H1 (cell line): Measurements from ENCODE around the gene JAKMIP2. TPM values are rescaled to one million over a fixed set of nuclear protein-coding genes. Genes with fewer than 3 reads are reported as not detected.

Source experiments
- CTCF ChIA-PET: fragments of 300-600 bp; sonication (Branson Sonifier 250); formaldehyde crosslinking; loops from one replicate; lab custom pipeline; 2021; ENCODE audit not compliant: partially characterized antibody; lab: Charles Lee
- POLR2A ChIA-PET: fragments of 300-600 bp; sonication (Branson Sonifier 250); formaldehyde crosslinking; loops from one replicate; lab custom pipeline; 2021; ENCODE audit warnings: inconsistent platforms; ENCODE audit not compliant: partially characterized antibody; lab: Charles Lee
- DNase-seq, 2 experiments: peaks; one replicate each; pipeline versions ENCODE4 v3.0.0 to v3.0.0-alpha.2; 2010 to 2022; ENCODE audit warnings: low spot score in 2 of 2, low read depth in 1 of 2, mixed read lengths in 1 of 2
- FAIRE-seq: peaks from 2 replicates; lab custom pipeline; 2011; peaks lifted over from hg19 to GRCh38; lab: Jason Lieb, UNC
- H2AFZ ChIP-seq: 2 replicates; pipeline ENCODE4 v1.8.1; 2012; ENCODE audit warnings: low read length, inconsistent platforms
- H2AK5ac ChIP-seq: 2 replicates; pipeline ENCODE4 v1.6.1; 2013; ENCODE audit warnings: low read depth, low read length
- H2BK120ac ChIP-seq: replicated peaks from 2 replicates; pipeline ENCODE3; 2013; ENCODE audit warnings: low read depth, low read length, inconsistent platforms
- H2BK12ac ChIP-seq: 2 replicates; pipeline ENCODE4 v1.6.1; 2013; ENCODE audit warnings: low read depth, low read length
- H2BK15ac ChIP-seq: 2 replicates; pipeline ENCODE4 v1.6.1; 2013; ENCODE audit warnings: low read length
- H2BK20ac ChIP-seq: 2 replicates; pipeline ENCODE4 v1.6.1; 2013; ENCODE audit warnings: low read length
- H2BK5ac ChIP-seq: 2 replicates; pipeline ENCODE4 v1.6.1; 2013; ENCODE audit warnings: low read depth, low read length
- H3K14ac ChIP-seq: 2 replicates; pipeline ENCODE4 v1.6.1; 2013; ENCODE audit warnings: inconsistent platforms; ENCODE audit not compliant: insufficient read length
- H3K18ac ChIP-seq: 2 replicates; pipeline ENCODE4 v1.6.1; 2013; ENCODE audit warnings: low read length; ENCODE audit errors: extremely low read depth
- H3K23ac ChIP-seq: 2 replicates; pipeline ENCODE4 v1.6.1; 2013; ENCODE audit warnings: inconsistent platforms; ENCODE audit not compliant: insufficient read length
- H3K23me2 ChIP-seq: 2 replicates; pipeline ENCODE4 v1.6.1; 2013; ENCODE audit warnings: low read depth, low read length
- H3K27ac ChIP-seq: 2 replicates; pipeline ENCODE4 v1.6.1; 2011; ENCODE audit warnings: low read depth, low read length, inconsistent platforms
- H3K27me3 ChIP-seq, 4 experiments: replicated peaks in 1 of 4; 1 replicate in 1 of 4; 2 replicates in 3 of 4; pipeline versions ENCODE4 v1.6.1 to v1.8.1; 2011 to 2013; ENCODE audit warnings: low read length in 3 of 4, mild to moderate bottlenecking in 3 of 4, inconsistent platforms in 2 of 4, mixed read lengths in 2 of 4, moderate library complexity in 1 of 4; ENCODE audit not compliant: control insufficient read depth in 3 of 4, insufficient read depth in 3 of 4; ENCODE audit errors: extremely low read depth in 1 of 4
- H3K36me3 ChIP-seq, 4 experiments: 2 replicates each; pipeline versions ENCODE4 v1.6.1 to v1.8.1; 2011 to 2013; ENCODE audit warnings: mild to moderate bottlenecking in 4 of 4, low read length in 3 of 4, moderate library complexity in 2 of 4, control low read depth in 1 of 4, inconsistent platforms in 1 of 4; ENCODE audit not compliant: insufficient read depth in 4 of 4, control insufficient read depth in 2 of 4
- H3K4ac ChIP-seq: replicated peaks from 2 replicates; pipeline ENCODE3; 2013; ENCODE audit warnings: low read length, low read depth, mixed read lengths, inconsistent platforms; ENCODE audit not compliant: insufficient read length
- H3K4me1 ChIP-seq, 4 experiments: replicated peaks in 1 of 4; 1 replicate in 1 of 4; 2 replicates in 3 of 4; pipeline versions ENCODE4 v1.6.1 to v1.8.1; 2011 to 2013; ENCODE audit warnings: low read length in 3 of 4, inconsistent platforms in 2 of 4, mixed read lengths in 1 of 4; ENCODE audit not compliant: insufficient read depth in 4 of 4, control insufficient read depth in 3 of 4
- H3K4me2 ChIP-seq, 2 experiments: 2 replicates each; pipeline versions ENCODE4 v1.6.1 to v1.8.1; 2011 to 2013; ENCODE audit warnings: low read depth in 2 of 2, low read length in 2 of 2, control low read depth in 1 of 2, inconsistent platforms in 1 of 2, mild to moderate bottlenecking in 1 of 2; ENCODE audit not compliant: insufficient read depth in 1 of 2
- H3K4me3 ChIP-seq, 4 experiments: fragments of 200-600, 300-600 bp in 1 of 4; sonication (generic), shearing (Covaris generic), sonication (Bioruptor Twin) in 1 of 4; 2 replicates each; pipeline versions ENCODE4 v1.5.1 to v1.8.1; 2011 to 2016; ENCODE audit warnings: low read length in 4 of 4, low read depth in 3 of 4, control low read depth in 2 of 4, inconsistent platforms in 2 of 4, mild to moderate bottlenecking in 2 of 4, mixed read lengths in 1 of 4, moderate library complexity in 1 of 4; ENCODE audit not compliant: insufficient read depth in 2 of 4; ENCODE audit errors: extremely low read depth in 1 of 4
- H3K56ac ChIP-seq: replicated peaks from 2 replicates; pipeline ENCODE3; 2013; ENCODE audit warnings: low read depth, mild to moderate bottlenecking, mixed read lengths, low read length, inconsistent platforms; ENCODE audit not compliant: insufficient read length
- H3K79me1 ChIP-seq: 2 replicates; pipeline ENCODE4 v1.6.1; 2013; ENCODE audit warnings: low read depth, low read length, control low read depth
- H3K79me2 ChIP-seq, 2 experiments: 2 replicates each; pipeline versions ENCODE4 v1.6.1 to v1.8.1; 2012 to 2013; ENCODE audit warnings: low read length in 2 of 2, mild to moderate bottlenecking in 2 of 2, inconsistent platforms in 1 of 2; ENCODE audit not compliant: insufficient read depth in 2 of 2, control insufficient read depth in 1 of 2
- H3K9ac ChIP-seq, 4 experiments: replicated peaks in 1 of 4; 1 replicate in 1 of 4; 2 replicates in 3 of 4; pipeline versions ENCODE4 v1.6.1 to v1.8.1; 2011 to 2013; ENCODE audit warnings: low read depth in 3 of 4, low read length in 3 of 4, control low read depth in 2 of 4, mild to moderate bottlenecking in 2 of 4, moderate library complexity in 2 of 4, inconsistent platforms in 1 of 4; ENCODE audit errors: extremely low read depth in 1 of 4
- H3K9me3 ChIP-seq, 2 experiments: 2 replicates each; pipeline versions ENCODE4 v1.6.1 to v1.8.1; 2012 to 2013; ENCODE audit warnings: mild to moderate bottlenecking in 2 of 2, moderate library complexity in 2 of 2, control low read depth in 1 of 2, inconsistent platforms in 1 of 2, low read depth in 1 of 2, low read length in 1 of 2, mixed read lengths in 1 of 2; ENCODE audit not compliant: insufficient read depth in 2 of 2
- H4K20me1 ChIP-seq, 2 experiments: replicated peaks in 1 of 2; 2 replicates each; pipeline versions ENCODE3 to v1.8.1; 2011 to 2013; ENCODE audit warnings: inconsistent platforms in 2 of 2, low read length in 2 of 2, mild to moderate bottlenecking in 1 of 2; ENCODE audit not compliant: insufficient read depth in 2 of 2, control insufficient read depth in 1 of 2
- H4K5ac ChIP-seq: 2 replicates; pipeline ENCODE4 v1.6.1; 2013; ENCODE audit warnings: low read length, low read depth, mixed read lengths, inconsistent platforms; ENCODE audit not compliant: insufficient read length
- H4K8ac ChIP-seq: 2 replicates; pipeline ENCODE4 v1.8.0; 2013; ENCODE audit warnings: mild to moderate bottlenecking, moderate library complexity, low read length, inconsistent platforms; ENCODE audit not compliant: insufficient read depth; ENCODE audit errors: extremely low read depth
- H4K91ac ChIP-seq: replicated peaks from 2 replicates; pipeline ENCODE3; 2013; ENCODE audit warnings: low read length, mixed read lengths, inconsistent platforms; ENCODE audit not compliant: insufficient read length
- CBX8 ChIP-seq: fragments of 300-800, 300-1000 bp; sonication (generic); IDR thresholded peaks from 2 replicates; pipeline ENCODE4 v1.7.1; 2016; ENCODE audit warnings: low read depth, low read length, borderline replicate concordance
- EGR1 ChIP-seq: IDR thresholded peaks from 2 replicates; pipeline ENCODE4 v1.6.1; 2011; ENCODE audit warnings: low read depth, low read length, borderline replicate concordance
- GABPA ChIP-seq: IDR thresholded peaks from 2 replicates; pipeline ENCODE4 v1.6.1; 2011; ENCODE audit warnings: mild to moderate bottlenecking, low read length, moderate library complexity, borderline replicate concordance; ENCODE audit not compliant: insufficient read depth
- POLR2A ChIP-seq, 2 experiments: IDR thresholded peaks; 1 replicate in 1 of 2; 2 replicates in 1 of 2; pipeline ENCODE4 v1.6.1; 2011; ENCODE audit warnings: low read depth in 2 of 2, low read length in 2 of 2, mild to moderate bottlenecking in 2 of 2; ENCODE audit errors: control extremely low read depth in 1 of 2
- RFX5 ChIP-seq: IDR thresholded peaks from 2 replicates; pipeline ENCODE4 v1.6.1; 2011; ENCODE audit warnings: low read depth, low read length, improper control_type of control experiment, borderline replicate concordance
- TEAD4 ChIP-seq: IDR thresholded peaks from 2 replicates; pipeline ENCODE4 v1.6.1; 2012; ENCODE audit warnings: low read depth, low read length, inconsistent platforms, mixed read lengths
- WGBS, 2 experiments: shearing (Covaris generic) in 1 of 2; methylation state at CpG; one replicate each; pipeline versions ENCODE4 v1.1.6 to v1.1.7; 2013 to 2015; ENCODE audit warnings: low lambda C conversion rate in 2 of 2, mixed read lengths in 2 of 2, inconsistent platforms in 1 of 2, low coverage in 1 of 2, missing lambda C conversion rate in 1 of 2; ENCODE audit not compliant: insufficient replicate concordance in 2 of 2, insufficient coverage in 1 of 2, insufficient read length in 1 of 2; ENCODE audit errors: extremely low coverage in 1 of 2, missing lambda C conversion rate in 1 of 2; 5-methylcytosine and 5-hydroxymethylcytosine counted together
- polyA plus RNA-seq, 7 experiments: library from polyadenylated mRNA; depleted of rRNA in 3 of 7; stranded (reverse) in 5 of 7; unstranded in 2 of 7; fragments of >200 nt in 5 of 7; fragments of 200-250 nt in 2 of 7; gene quantifications; 1 replicate in 5 of 7; 2 replicates in 1 of 7; 4 replicates in 1 of 7; pipeline versions ENCODE4 v1.2.1 to v1.2.3, GENCODE V29; 2011 to 2013; ENCODE audit warnings: missing spikeins in 2 of 7, mixed read lengths in 2 of 7
- total RNA-seq: library from RNA; stranded (reverse); fragmentation: NEBNext Ultra II Directional; extraction: Animal tissue kit (Norgen Biotek cat#: 25700); gene quantifications from 2 replicates; pipeline ENCODE4 v1.2.1, GENCODE V29; 2021

JAKMIP2 gene
- total and polyA plus RNA-seq, 2 of the 8 experiments (the other 6 are each of a cell fraction or from before 2014, with no cell fraction given) = 2.4 to 13.6 TPM

DNA sequence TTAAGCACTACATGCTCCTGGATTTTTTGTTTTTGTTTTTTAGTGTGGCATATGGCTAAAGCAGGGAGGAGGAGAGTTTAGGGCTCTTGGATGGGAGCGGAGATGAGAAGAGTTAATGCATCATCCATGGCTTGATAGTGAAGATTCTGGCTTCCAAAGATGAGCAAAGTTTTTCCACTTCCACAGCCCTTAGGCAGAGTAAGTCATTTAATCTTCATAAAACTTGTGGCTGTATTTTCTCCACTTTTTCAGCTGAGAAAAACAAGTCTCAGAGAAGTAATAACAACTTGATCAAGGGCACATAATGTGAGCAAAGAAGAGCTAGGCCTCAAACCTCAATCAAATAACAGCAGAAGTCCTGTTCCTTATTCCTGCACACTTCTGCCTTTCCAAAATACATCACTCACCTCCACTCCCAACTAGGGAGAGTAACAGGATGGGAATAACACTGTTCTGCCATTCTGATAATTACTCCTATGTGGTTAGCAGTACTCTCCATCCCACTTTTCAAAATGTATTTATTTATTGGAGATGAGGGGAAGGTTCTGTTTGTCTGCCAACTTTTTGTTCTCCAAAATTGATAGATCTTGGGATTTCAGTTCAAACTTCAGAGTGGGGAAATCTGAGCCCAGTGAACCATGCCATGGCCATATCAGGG is 218.9 kb downstream of the JAKMIP2 start:
- H2BK120ac ChIP-seq = peak overlapping the region; percentile 59
- peak overlapping the region; percentile 57 for H4K91ac ChIP-seq
- peak overlapping the region; percentile 84; the same call in 1 of the 2 replicates for H2BK5ac ChIP-seq
- H2AFZ ChIP-seq = no peak overlapping the region
- peak overlapping the region; percentile 32 for H3K4ac ChIP-seq
- no peak for FAIRE-seq
- no peak overlapping the region for H3K14ac ChIP-seq
- ChIA-PET POLR2A (interaction anchor here (0.6 to 3.1 kb wide), 5 partner anchors 10 to 110 kb away, joined by 3 to 17 read pairs (median 3); no protein-coding TSS in a partner anchor), CTCF (interaction anchor here (0.8 to 6.5 kb wide), 2 partner anchors 13 to 104 kb away, joined by 3 to 67 read pairs; no protein-coding TSS in a partner anchor)
- H3K27me3 ChIP-seq = no peaks in the 10 kb centered on the region
- no peak for DNase-seq
- no peak overlapping the region for H3K4me3 ChIP-seq
- peak overlapping the region; percentile 74; the same call in 1 of the 2 replicates for H2BK20ac ChIP-seq
- H3K4me1 ChIP-seq = peaks cover 5 to 29% (median 20%) of the 10 kb centered on the region in 4 experiments; a peak in 6 of 7 replicates
- peak overlapping the region; percentile 72 for H3K18ac ChIP-seq
- no peaks in the 10 kb centered on the region for H3K9me3 ChIP-seq
- no peak overlapping the region for H3K23ac ChIP-seq
- H3K56ac ChIP-seq = no peak overlapping the region
- H3K79me2 ChIP-seq = peaks cover 19 to 63% of the 10 kb centered on the region in 2 experiments; a peak in 3 of 4 replicates
- H3K9ac ChIP-seq = no peak overlapping the region
- no peak overlapping the region; a peak in 1 of 4 replicates for H3K4me2 ChIP-seq
- no peak overlapping the region for H2AK5ac ChIP-seq
- no peaks in the 10 kb centered on the region for H4K20me1 ChIP-seq
- H3K79me1 ChIP-seq = no peaks in the 10 kb centered on the region
- H3K36me3 ChIP-seq = peaks cover 2 to 36% (median 25%) of the 10 kb centered on the region in 4 experiments; a peak in 6 of 8 replicates
- H3K27ac ChIP-seq = no peak overlapping the region
- no peak overlapping the region for H2BK15ac ChIP-seq
- peak overlapping the region; percentile 52; the same call in 1 of the 2 replicates for H2BK12ac ChIP-seq
- H4K8ac ChIP-seq = no peak overlapping the region
- WGBS, 2 experiments = 96% methylated on average over 1 of the region's 1 CpG; no CpG with 5 or more reads in 1 of the 2 experiments
- peaks cover 6% of the 10 kb centered on the region; the same call in 1 of the 2 replicates for H3K23me2 ChIP-seq
- peak overlapping the region; percentile 19 for H4K5ac ChIP-seq
- no peak for TF ChIP-seq TEAD4
- TF ChIP-seq CBX8 = no peak
- no peak for TF ChIP-seq EGR1
- no peak for TF ChIP-seq RFX5
- TF ChIP-seq POLR2A (IDR thresholded peaks at IDR 0.05; ENCODE audit: control extremely low read depth in 1 of 2, low read depth in 2 of 2, low read length in 2 of 2) = no peak
- TF ChIP-seq GABPA = no peak
